Measurements from ENCODE around the gene ZNF85.

GRCh38 chr19:20969898-20970297, 46.8 kb downstream of the ZNF85 start:
- no peak for TF ChIP-seq CTCF (IDR thresholded peaks at IDR 0.05)
- TF ChIP-seq EZH2 (IDR thresholded peaks at IDR 0.05; ENCODE audit: borderline replicate concordance, insufficient read depth, low read depth, low read length, poor library complexity, severe bottlenecking) = no peak
